Measurements from ENCODE around the gene SI. TPM values are rescaled to one million over a fixed set of nuclear protein-coding genes. Genes with fewer than 3 reads are reported as not detected.

SI gene
- total RNA-seq (2022) (1.7 and 2.6 TPM in 2 replicates), Bru-seq, nascent RNA (percentile 38 among the genes with signal in this experiment), BruChase-seq, experiment 1, labeled RNA remaining after a 2-hour chase (percentile 26 among the genes with signal in this experiment), BruChase-seq, experiment 2, labeled RNA remaining after a 6-hour chase (percentile 32 among the genes with signal in this experiment)
- long read RNA-seq, partial matches to known transcripts, result 1 of 2 reads
- long read RNA-seq, other reads (novel, unspliced or antisense), result 1 of 2 reads

DNA sequence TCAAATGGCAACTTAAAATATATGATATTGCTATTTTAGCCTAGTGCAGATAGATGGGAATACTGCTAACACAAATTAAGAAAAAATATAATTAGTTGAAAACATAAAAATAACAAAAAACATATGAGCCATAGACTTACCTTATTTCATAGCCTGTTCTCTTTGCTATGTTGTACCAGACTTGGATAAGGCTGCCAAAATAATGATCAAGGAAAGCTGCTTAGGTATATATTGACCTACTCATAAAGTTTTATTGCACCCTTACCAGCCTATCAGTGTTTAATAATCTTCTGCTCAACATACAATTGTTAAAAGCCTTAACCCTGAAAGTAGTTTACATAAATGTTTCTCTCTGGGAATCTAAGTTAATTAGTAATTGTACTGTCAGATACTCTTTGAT, at the start of gene SI:
Gene SI, minus strand, starts transcription at position 204 of the 400 bp plus-strand sequence. CDS start 2,484 bp downstream, outside the sequence.
- peak within 1 kb of the TSS; percentile 22; the same call in 1 of the 2 replicates for H3K4me3 ChIP-seq (ENCODE audit: low read depth, low read length)
- H3K36me3 ChIP-seq (ENCODE audit: control insufficient read depth, insufficient read depth, low read length), result no peaks in the 10 kb centered on the region
- POLR2A ChIA-PET, result no interaction called here
- Mint-ChIP-seq H3K4me1 (ENCODE audit: low read depth, unreplicated experiment) (no peaks in the 10 kb centered on the region), H3K36me3 (ENCODE audit: insufficient read depth, unreplicated experiment) (no peaks in the 10 kb centered on the region), H3K9me3 (ENCODE audit: unreplicated experiment) (no peaks in the 10 kb centered on the region), H3K4me3 (ENCODE audit: unreplicated experiment) (no peak within 1 kb of the TSS), H3K27ac (ENCODE audit: unreplicated experiment) (no peak within 1 kb of the TSS), H3K27me3 (ENCODE audit: insufficient read depth, unreplicated experiment) (no peaks in the 10 kb centered on the region)
- H3K4me1 ChIP-seq, result no peaks in the 10 kb centered on the region
- CTCF ChIA-PET, result interaction anchor here (1.0 kb wide), 1 partner anchor 82 kb away, joined by 3 read pairs; no protein-coding TSS in a partner anchor
- intact Hi-C loops (cut with micrococcal nuclease; ENCODE audit: unreplicated experiment), result loop anchor here (1.0 kb wide), 1 partner anchor 55 kb away; no protein-coding TSS in a partner anchor
- peak in 1 of 2 experiments; percentile 8 for DNase-seq
- TF ChIP-seq, protein P1, sequence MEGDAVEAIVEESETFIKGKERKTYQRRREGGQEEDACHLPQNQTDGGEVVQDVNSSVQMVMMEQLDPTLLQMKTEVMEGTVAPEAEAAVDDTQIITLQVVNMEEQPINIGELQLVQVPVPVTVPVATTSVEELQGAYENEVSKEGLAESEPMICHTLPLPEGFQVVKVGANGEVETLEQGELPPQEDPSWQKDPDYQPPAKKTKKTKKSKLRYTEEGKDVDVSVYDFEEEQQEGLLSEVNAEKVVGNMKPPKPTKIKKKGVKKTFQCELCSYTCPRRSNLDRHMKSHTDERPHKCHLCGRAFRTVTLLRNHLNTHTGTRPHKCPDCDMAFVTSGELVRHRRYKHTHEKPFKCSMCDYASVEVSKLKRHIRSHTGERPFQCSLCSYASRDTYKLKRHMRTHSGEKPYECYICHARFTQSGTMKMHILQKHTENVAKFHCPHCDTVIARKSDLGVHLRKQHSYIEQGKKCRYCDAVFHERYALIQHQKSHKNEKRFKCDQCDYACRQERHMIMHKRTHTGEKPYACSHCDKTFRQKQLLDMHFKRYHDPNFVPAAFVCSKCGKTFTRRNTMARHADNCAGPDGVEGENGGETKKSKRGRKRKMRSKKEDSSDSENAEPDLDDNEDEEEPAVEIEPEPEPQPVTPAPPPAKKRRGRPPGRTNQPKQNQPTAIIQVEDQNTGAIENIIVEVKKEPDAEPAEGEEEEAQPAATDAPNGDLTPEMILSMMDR (IDR thresholded peaks at IDR 0.05; ENCODE audit: insufficient read depth in 1 of 2, low read depth in 1 of 2, low read length in 1 of 2, severe bottlenecking in 1 of 2, unreplicated experiment in 1 of 2), result no peak
- BruUV-seq (replicated peaks), result no TSS peak
- no peaks in the 10 kb centered on the region for H3K27me3 ChIP-seq (replicated peaks; ENCODE audit: control insufficient read depth, insufficient read depth, low read length)
- 0 out of 2 replicates have a peak, but pooled peaks cover 4% of the 10 kb centered on the region for H3K9me3 ChIP-seq

DNA sequence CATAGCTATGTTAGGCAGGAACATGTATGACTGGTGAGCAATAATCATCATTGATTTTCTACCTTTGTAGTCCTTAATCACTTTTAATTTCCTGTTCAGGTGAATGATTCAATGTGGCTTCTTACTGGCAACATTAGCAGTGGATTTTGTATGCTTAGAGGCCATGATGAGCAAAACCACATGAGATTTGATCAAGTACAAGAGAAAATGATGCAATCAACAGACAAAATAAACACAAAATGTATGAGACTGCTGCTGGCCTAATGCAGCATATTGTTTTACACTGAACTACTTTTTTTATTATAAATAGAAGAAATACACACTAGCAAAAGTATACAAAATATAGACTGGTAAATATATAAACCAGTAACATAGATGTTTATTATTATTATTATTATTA, 47.5 kb upstream of the SI start:
- no peak overlapping the region for H3K4me3 ChIP-seq (ENCODE audit: low read depth, low read length)
- Mint-ChIP-seq H3K27me3 (ENCODE audit: insufficient read depth, unreplicated experiment) (no peaks in the 10 kb centered on the region), H3K27ac (ENCODE audit: unreplicated experiment) (no peak overlapping the region), H3K36me3 (ENCODE audit: insufficient read depth, unreplicated experiment) (no peaks in the 10 kb centered on the region), H3K4me3 (ENCODE audit: unreplicated experiment) (no peak overlapping the region), H3K9me3 (ENCODE audit: unreplicated experiment) (peaks cover 13% of the 10 kb centered on the region), H3K4me1 (ENCODE audit: low read depth, unreplicated experiment) (no peaks in the 10 kb centered on the region)
- no peaks in the 10 kb centered on the region for H3K36me3 ChIP-seq (ENCODE audit: control insufficient read depth, insufficient read depth, low read length)
- H3K27me3 ChIP-seq (replicated peaks; ENCODE audit: control insufficient read depth, insufficient read depth, low read length), result no peaks in the 10 kb centered on the region
- no peak for DNase-seq
- intact Hi-C loops (cut with micrococcal nuclease; ENCODE audit: unreplicated experiment), result no loop called here
- no TSS peak for BruUV-seq (replicated peaks)
- no peaks in the 10 kb centered on the region for H3K9me3 ChIP-seq
- no peaks in the 10 kb centered on the region for H3K4me1 ChIP-seq
- TF ChIP-seq, protein P1 (IDR thresholded peaks at IDR 0.05; ENCODE audit: insufficient read depth in 1 of 2, low read depth in 1 of 2, low read length in 1 of 2, severe bottlenecking in 1 of 2, unreplicated experiment in 1 of 2), result no peak
- ChIA-PET CTCF (no interaction called here), POLR2A (no interaction called here)

DNA sequence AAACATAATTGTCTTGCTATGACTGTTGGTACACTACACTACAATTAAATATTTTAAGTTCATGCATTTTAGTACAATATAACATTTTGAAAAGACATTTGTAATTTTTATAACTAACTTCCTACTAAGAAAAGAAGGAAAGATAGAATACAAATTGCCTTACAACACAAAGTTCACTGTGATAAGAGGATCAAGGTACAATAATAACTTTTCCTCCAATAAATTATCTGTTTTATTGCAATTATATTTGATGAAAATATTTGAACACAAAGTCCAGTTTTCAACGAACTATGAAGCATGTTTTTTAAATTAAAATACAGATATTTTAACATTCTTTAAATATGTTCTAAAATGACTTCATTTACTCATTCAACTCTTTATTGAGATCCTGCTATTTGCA, 33.1 kb upstream of the SI start:
- no peak overlapping the region for H3K4me3 ChIP-seq (ENCODE audit: low read depth, low read length)
- no peak for DNase-seq
- intact Hi-C loops (cut with micrococcal nuclease; ENCODE audit: unreplicated experiment), result no loop called here
- Mint-ChIP-seq H3K27me3 (ENCODE audit: insufficient read depth, unreplicated experiment) (no peaks in the 10 kb centered on the region), H3K4me1 (ENCODE audit: low read depth, unreplicated experiment) (no peaks in the 10 kb centered on the region), H3K36me3 (ENCODE audit: insufficient read depth, unreplicated experiment) (no peaks in the 10 kb centered on the region), H3K4me3 (ENCODE audit: unreplicated experiment) (no peak overlapping the region), H3K27ac (ENCODE audit: unreplicated experiment) (no peak overlapping the region), H3K9me3 (ENCODE audit: unreplicated experiment) (no peaks in the 10 kb centered on the region)
- ChIA-PET POLR2A (no interaction called here), CTCF (no interaction called here)
- H3K4me1 ChIP-seq, result no peaks in the 10 kb centered on the region
- H3K9me3 ChIP-seq, result no peaks in the 10 kb centered on the region
- no peaks in the 10 kb centered on the region for H3K27me3 ChIP-seq (replicated peaks; ENCODE audit: control insufficient read depth, insufficient read depth, low read length)
- no TSS peak for BruUV-seq (replicated peaks)
- no peaks in the 10 kb centered on the region for H3K36me3 ChIP-seq (ENCODE audit: control insufficient read depth, insufficient read depth, low read length)
- TF ChIP-seq, protein P1 (IDR thresholded peaks at IDR 0.05; ENCODE audit: insufficient read depth in 1 of 2, low read depth in 1 of 2, low read length in 1 of 2, severe bottlenecking in 1 of 2, unreplicated experiment in 1 of 2), result no peak

All from Caco-2 (cell line).